HepG2 (cell line): ENCODE data around the gene NDUFB3. TPM values are rescaled to one million over a fixed set of nuclear protein-coding genes. Genes with fewer than 3 reads are reported as not detected.

Experiments used
- ATAC-seq: fragments of 200-7000 bp; cut with Tn5 transposase; 3 replicates; pipeline ENCODE4 v1.9.1; 2020; ENCODE audit warnings: mild to moderate bottlenecking, moderate library complexity
- Bru-seq: library from RNA; stranded (reverse); fragments of 400-500 nt; gene quantifications from one replicate; lab custom pipeline; 2021; lab: Mats Ljungman, UMichigan
- BruChase-seq, 2 experiments: library from RNA; stranded (reverse); fragments of 400-500 nt; gene quantifications; one replicate each; lab custom pipeline; 2021; lab: Mats Ljungman, UMichigan
- BruUV-seq: library from RNA; stranded (reverse); fragments of 400-500 nt; replicated peaks from 2 replicates; lab custom pipeline; 2021; lab: Mats Ljungman, UMichigan
- CTCF ChIA-PET: fragments of 300-600 bp; formaldehyde crosslinking; extraction: SDS; loops from one replicate; lab custom pipeline; 2021; ENCODE audit warnings: low total read pairs, inconsistent platforms, low intra/inter-chr PET ratio; lab: Yijun Ruan, JAX
- POLR2A ChIA-PET: fragments of 350-600 bp; sonication (Branson Sonifier 250); formaldehyde crosslinking; loops from one replicate; lab custom pipeline; 2020; ENCODE audit warnings: antibody characterized with exemption, inconsistent platforms; lab: Yijun Ruan, JAX
- DNase-seq: peaks from one replicate; pipeline ENCODE4 v3.0.0-alpha.2; 2015; ENCODE audit warnings: low spot score
- FAIRE-seq: peaks from 3 replicates; lab custom pipeline; 2011; peaks lifted over from hg19 to GRCh38; lab: Jason Lieb, UNC
- H2AFZ ChIP-seq: one replicate; pipeline ENCODE4 v1.6.1; 2011; ENCODE audit warnings: low read length, inconsistent platforms
- H3K27ac ChIP-seq: fragments of 300-600 bp; 3 replicates; pipeline ENCODE4 v1.8.0; 2011; ENCODE audit warnings: mixed run types, mild to moderate bottlenecking, mixed read lengths, low read length, inconsistent platforms; ENCODE audit not compliant: insufficient read depth; ENCODE audit errors: extremely low read length
- H3K27me3 ChIP-seq, 2 experiments: fragments of 200-600 bp in 1 of 2; 2 replicates in 1 of 2; 3 replicates in 1 of 2; pipeline versions ENCODE4 v1.6.0 to v1.8.0; 2011; ENCODE audit warnings: low read length in 2 of 2, mild to moderate bottlenecking in 2 of 2, moderate library complexity in 2 of 2, inconsistent platforms in 1 of 2; ENCODE audit not compliant: insufficient read depth in 2 of 2, control insufficient read depth in 1 of 2
- H3K36me3 ChIP-seq, 2 experiments: fragments of 200-600 bp in 1 of 2; replicated peaks in 1 of 2; 2 replicates in 1 of 2; 3 replicates in 1 of 2; pipeline versions ENCODE4 v1.5.1 to v1.8.0; 2011; ENCODE audit warnings: low read length in 2 of 2, inconsistent platforms in 1 of 2; ENCODE audit not compliant: insufficient read depth in 2 of 2, control insufficient read depth in 1 of 2
- H3K4me1 ChIP-seq: 2 replicates; pipeline ENCODE4 v1.5.1; 2012; ENCODE audit warnings: low read length, inconsistent platforms; ENCODE audit not compliant: insufficient read depth
- H3K4me2 ChIP-seq: 2 replicates; pipeline ENCODE4 v1.6.0; 2011; ENCODE audit warnings: low read depth, low read length, inconsistent platforms
- H3K4me3 ChIP-seq, 3 experiments: fragments of 200-600 bp in 1 of 3; sonication (generic), shearing (Covaris generic) in 1 of 3; replicated peaks in 1 of 3; 2 replicates each; pipeline ENCODE4 v1.5.1; 2011 to 2016; ENCODE audit warnings: low read length in 3 of 3, inconsistent platforms in 2 of 3, low read depth in 2 of 3, mild to moderate bottlenecking in 2 of 3, control low read depth in 1 of 3, mixed read lengths in 1 of 3; ENCODE audit not compliant: insufficient read depth in 1 of 3
- H3K79me2 ChIP-seq: one replicate; pipeline ENCODE4 v1.6.1; 2011; ENCODE audit warnings: low read length, inconsistent platforms; ENCODE audit not compliant: insufficient read depth
- H3K9ac ChIP-seq: 2 replicates; pipeline ENCODE4 v1.6.0; 2011; ENCODE audit warnings: mild to moderate bottlenecking, low read depth, low read length, inconsistent platforms; ENCODE audit not compliant: insufficient read depth
- H3K9me3 ChIP-seq: 2 replicates; pipeline ENCODE4 v1.5.1; 2012; ENCODE audit warnings: mild to moderate bottlenecking, low read length
- H4K20me1 ChIP-seq: 2 replicates; pipeline ENCODE4 v1.6.0; 2011; ENCODE audit warnings: inconsistent platforms, mild to moderate bottlenecking, low read length, moderate library complexity; ENCODE audit not compliant: insufficient read depth
- CBX1 ChIP-seq: IDR thresholded peaks from one replicate; pipeline ENCODE4 v1.6.1; 2016; ENCODE audit warnings: antibody characterized with exemption, low read depth
- CHD4 ChIP-seq: fragments of 200-600 bp; sonication (generic); IDR thresholded peaks from 2 replicates; pipeline ENCODE4 v1.7.0; 2017; ENCODE audit warnings: mild to moderate bottlenecking, low read length, borderline replicate concordance
- EEA1 ChIP-seq: sonication (generic); formaldehyde crosslinking; IDR thresholded peaks from 2 replicates; pipeline ENCODE4 v1.5.1; 2020; ENCODE audit warnings: mild to moderate bottlenecking, missing genetic modification reagents, borderline replicate concordance
- IRX3 ChIP-seq: sonication (generic); formaldehyde crosslinking; IDR thresholded peaks from 2 replicates; pipeline ENCODE4 v1.8.1; 2023; ENCODE audit warnings: mild to moderate bottlenecking, low read depth, missing genetic modification reagents, borderline replicate concordance
- MYNN ChIP-seq: sonication (generic); formaldehyde crosslinking; IDR thresholded peaks from 2 replicates; pipeline ENCODE4 v1.4.0; 2020; ENCODE audit warnings: mild to moderate bottlenecking, low read depth, missing genetic modification reagents
- ZEB1 ChIP-seq: IDR thresholded peaks from 2 replicates; pipeline ENCODE4 v1.6.1; 2012; ENCODE audit warnings: mild to moderate bottlenecking, low read depth, inconsistent platforms; ENCODE audit not compliant: insufficient replicate concordance
- ZFX ChIP-seq: sonication (generic); formaldehyde crosslinking; IDR thresholded peaks from 2 replicates; pipeline ENCODE4 v1.4.0; 2020; ENCODE audit warnings: mild to moderate bottlenecking, low read depth, missing genetic modification reagents, moderate library complexity
- ZNF207 ChIP-seq: fragments of 450-650 bp; IDR thresholded peaks from 2 replicates; pipeline ENCODE4 v1.6.1; 2016; ENCODE audit warnings: antibody characterized with exemption, borderline replicate concordance
- ZNF33B ChIP-seq: sonication (generic); formaldehyde crosslinking; IDR thresholded peaks from 2 replicates; pipeline ENCODE4 v1.5.1; 2020; ENCODE audit warnings: mild to moderate bottlenecking, missing genetic modification reagents
- ZNF430 ChIP-seq: sonication (generic); formaldehyde crosslinking; IDR thresholded peaks from 2 replicates; pipeline ENCODE4 v1.9.0; 2021; ENCODE audit warnings: mild to moderate bottlenecking, missing genetic modification reagents
- ZNF468 ChIP-seq: sonication (generic); formaldehyde crosslinking; IDR thresholded peaks from 2 replicates; pipeline ENCODE4 v1.8.0; 2022; ENCODE audit warnings: mild to moderate bottlenecking, moderate library complexity, missing genetic modification reagents
- WGBS: methylation state at CpG from one replicate; pipeline ENCODE4 v1.1.6; 2017; ENCODE audit warnings: low lambda C conversion rate; 5-methylcytosine and 5-hydroxymethylcytosine counted together
- in situ Hi-C: cut with HindIII; loops from 2 replicates; pipeline ENCODE4 v1.10.0; 2017; ENCODE audit warnings: low pct_unique_long_range_greater_than_20kb; ENCODE audit not compliant: extremely low pct_ligation_motif_present
- intact Hi-C: fragments of 100-400 bp; cut with micrococcal nuclease; formaldehyde crosslinking; loops from one replicate; pipeline ENCODE4 v1.10.0; 2022; ENCODE audit not compliant: unreplicated experiment
- long read RNA-seq, 2 experiments: library from RNA in 1 of 2; library from polyadenylated mRNA in 1 of 2; stranded (forward) in 1 of 2; unstranded in 1 of 2; transcript quantifications; one replicate each; pipeline ENCODE4 v2.0.0, GENCODE V29; 2019 to 2022
- polyA minus RNA-seq, 3 experiments: library from RNA; depleted of rRNA, polyadenylated mRNA; stranded (reverse); fragments of >200 nt; gene quantifications; 2 replicates each; pipeline ENCODE4 v1.2.3, GENCODE V29; 2011; ENCODE audit warnings: low replicate concordance in 1 of 3
- polyA plus RNA-seq, 8 experiments: library from polyadenylated mRNA; depleted of rRNA in 3 of 8; stranded (reverse) in 7 of 8; unstranded in 1 of 8; fragments of >200 nt; fragmentation: Illumina TruSeq in 4 of 8; extraction: Trizol in 4 of 8; gene quantifications; 2 replicates each; pipeline versions ENCODE4 v1.2.1 to v1.2.3, GENCODE V29; 2011 to 2016; ENCODE audit warnings: low read depth in 4 of 8, missing spikeins in 1 of 8, mixed read lengths in 1 of 8; ENCODE audit not compliant: insufficient read depth in 1 of 8
- total RNA-seq, 5 experiments: library from RNA; depleted of rRNA; stranded (reverse); fragments of >200 nt; fragmentation: Illumina TruSeq; extraction: Trizol; gene quantifications; 2 replicates each; pipeline ENCODE4 v1.2.3, GENCODE V29; 2016; ENCODE audit warnings: low read depth in 1 of 5
- TF ChIP-seq, protein P1 (sequence below): fragments of 450-650 bp; IDR thresholded peaks from 2 replicates; pipeline ENCODE4 v1.6.1; 2017; ENCODE audit warnings: mild to moderate bottlenecking
- TF ChIP-seq, protein P2 (sequence below): IDR thresholded peaks from 2 replicates; pipeline ENCODE4 v1.6.1; 2018; ENCODE audit warnings: missing genetic modification reagents, mild to moderate bottlenecking, missing compliant biosample characterization

NDUFB3 gene
- total RNA-seq (2016; rRNA removed; fragmentation: Illumina TruSeq; extraction: Trizol) (159 and 209 TPM in 2 replicates), polyA plus RNA-seq (2011; rRNA removed) (34.2 and 50.7 TPM in 2 replicates), polyA minus RNA-seq (2011; rRNA and poly(A)+ RNA removed; ENCODE audit: low replicate concordance) (3.1 and 3.5 TPM in 2 replicates), Bru-seq, nascent RNA (percentile 63 among the genes with signal in this experiment), BruChase-seq, experiment 1, labeled RNA remaining after a 6-hour chase (percentile 68 among the genes with signal in this experiment), BruChase-seq, experiment 2, labeled RNA remaining after a 2-hour chase (percentile 54 among the genes with signal in this experiment)
- total RNA-seq (2016; cell fraction: cytosol; rRNA removed; fragmentation: Illumina TruSeq; extraction: Trizol; ENCODE audit: low read depth) = 56.0 and 58.0 TPM in 2 replicates
- total RNA-seq (2016; cell fraction: insoluble cytoplasmic fraction; rRNA removed; fragmentation: Illumina TruSeq; extraction: Trizol) = 164 and 215 TPM in 2 replicates
- 60.5 and 64.6 TPM in 2 replicates for total RNA-seq (2016; cell fraction: membrane; rRNA removed; fragmentation: Illumina TruSeq; extraction: Trizol)
- 55.8 and 67.5 TPM in 2 replicates for total RNA-seq (2016; cell fraction: nucleus; rRNA removed; fragmentation: Illumina TruSeq; extraction: Trizol)
- polyA plus RNA-seq (2011; cell fraction: cytosol; rRNA removed) = 25.8 and 33.0 TPM in 2 replicates
- polyA plus RNA-seq (2011; cell fraction: nucleus; rRNA removed) = 5.1 and 8.3 TPM in 2 replicates
- 55.8 and 87.1 TPM in 2 replicates for polyA plus RNA-seq (2012)
- 51.9 and 59.2 TPM in 2 replicates for polyA plus RNA-seq (2016; cell fraction: cytosol; fragmentation: Illumina TruSeq; extraction: Trizol; ENCODE audit: low read depth)
- 176 and 191 TPM in 2 replicates for polyA plus RNA-seq (2016; cell fraction: insoluble cytoplasmic fraction; fragmentation: Illumina TruSeq; extraction: Trizol; ENCODE audit: low read depth)
- polyA plus RNA-seq (2016; cell fraction: membrane; fragmentation: Illumina TruSeq; extraction: Trizol; ENCODE audit: low read depth) = 52.6 and 60.1 TPM in 2 replicates
- polyA plus RNA-seq (2016; cell fraction: nucleus; fragmentation: Illumina TruSeq; extraction: Trizol; ENCODE audit: insufficient read depth, low read depth) = 76.4 and 93.0 TPM in 2 replicates
- polyA minus RNA-seq (2011; cell fraction: cytosol; rRNA and poly(A)+ RNA removed) = 7.5 and 14.3 TPM in 2 replicates
- 5.8 and 7.6 TPM in 2 replicates for polyA minus RNA-seq (2011; cell fraction: nucleus; rRNA and poly(A)+ RNA removed)
- long read RNA-seq, experiment 1, transcript NDUFB3-201 (3 exons, 755 nt) = major isoform, 82 of 101 reads
- long read RNA-seq, experiment 1, partial matches to known transcripts = 12 of 101 reads
- long read RNA-seq, experiment 1, other reads (novel, unspliced or antisense) = 5 of 101 reads
- long read RNA-seq, experiment 2, transcript NDUFB3-201 (3 exons, 755 nt) = major isoform, 47 of 77 reads
- long read RNA-seq, experiment 2, partial matches to known transcripts = 27 of 77 reads
- long read RNA-seq, experiment 2, other reads (novel, unspliced or antisense) = 2 of 77 reads

DNA sequence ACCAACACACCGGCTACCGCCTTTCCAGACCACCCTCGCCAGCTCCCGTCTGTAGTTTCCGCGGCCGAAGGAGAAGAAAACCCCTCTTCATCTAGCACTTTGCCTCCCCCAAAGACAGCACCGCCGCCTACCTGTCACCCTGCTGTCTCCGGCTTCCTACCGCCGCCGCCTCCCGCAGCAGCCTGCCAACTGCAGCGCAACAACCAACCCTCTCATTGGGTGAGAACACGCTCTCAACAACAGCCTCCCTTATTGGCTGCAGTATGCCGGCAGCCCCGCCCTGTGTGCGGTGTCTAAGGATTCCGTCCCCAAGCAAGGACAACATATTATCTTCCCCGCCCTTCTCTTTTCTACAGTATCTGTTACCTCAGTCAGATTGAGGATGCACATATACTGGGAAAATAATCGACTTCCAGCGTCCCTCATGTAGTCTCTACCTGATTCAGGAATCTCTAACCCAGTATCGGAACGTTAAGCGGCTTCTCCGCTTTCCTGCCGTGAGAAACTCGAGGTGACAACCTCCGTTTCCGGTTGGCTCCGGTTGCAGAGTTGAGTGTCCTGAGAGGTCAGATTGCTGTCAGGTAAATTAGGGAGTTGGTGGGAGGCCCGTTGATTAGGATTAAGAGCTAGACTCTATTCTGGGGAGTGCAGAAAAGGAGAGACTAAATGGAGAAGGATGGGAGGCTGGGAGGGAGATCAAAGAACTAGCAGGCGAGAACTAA is at the start of gene NDUFB3, which contains the start of gene HYCC2:
TSS of gene NDUFB3 (plus strand) at position 523 of the 722 bp plus-strand sequence. CDS start 6,882 bp downstream, outside the sequence.
TSS of gene HYCC2 (minus strand) at position 193 of the 722 bp plus-strand sequence. CDS start 47,662 bp downstream, outside the sequence.
- Histone ChIP-seq H3K9me3 (no peaks in the 10 kb centered on the region), H4K20me1 (no peaks in the 10 kb centered on the region), H3K27me3 (no peaks in the 10 kb centered on the region; a peak in 1 of 5 replicates), H3K79me2 (peaks cover 60% of the 10 kb centered on the region), H3K27ac (peak within 1 kb of the TSS; percentile 88), H3K4me1 (peaks cover 34% of the 10 kb centered on the region), H3K9ac (peak within 1 kb of the TSS; percentile 91), H2AFZ (peak within 1 kb of the TSS; percentile 99), H3K4me3 (peak within 1 kb of the TSS; percentile 77 to 91 (median 91)), H3K4me2 (peak within 1 kb of the TSS; percentile 71), H3K36me3 (peaks cover 0 to 3% of the 10 kb centered on the region in 2 experiments; a peak in 2 of 5 replicates)
- ChIA-PET CTCF (interaction anchor here (0.9 to 1.6 kb wide), 3 partner anchors 47 to 109 kb away, joined by 3 to 7 read pairs (median 4); partner anchors contain the start of gene ORC2), POLR2A (interaction anchor here (0.9 to 2.7 kb wide), 8 partner anchors 45 to 165 kb away, joined by 3 to 42 read pairs (median 5); partner anchors contain the start of genes CASP10, CFLAR and ORC2)
- DNase-seq = peak; percentile 95
- no TSS peak for BruUV-seq
- intact Hi-C loops = loop anchor here (1.0 kb wide), 5 partner anchors 45 to 170 kb away; partner anchors contain the start of gene CFLAR
- WGBS = under 1% methylated on average over 34 of the region's 34 CpGs
- peak; percentile 48 for FAIRE-seq
- in situ Hi-C loops = loop anchor here (5.0 kb wide), 3 partner anchors 46 to 164 kb away; partner anchors contain the start of gene CFLAR
- peak; percentile 98 for ATAC-seq
- TF ChIP-seq ZEB1 (peak; percentile 93), ZFX (peak; percentile 85), ZNF33B (peak; percentile 87; the same call in 1 of the 2 replicates), CHD4 (peak; percentile 93; the same call in 1 of the 2 replicates), MYNN (CRISPR knock-in tag) (peak; percentile 88; the same call in 1 of the 2 replicates), EEA1 (CRISPR knock-in tag) (no peak), IRX3 (CRISPR knock-in tag) (no peak), ZNF207 (no peak), ZNF468 (no peak), CBX1 (peak; percentile 43), ZNF430 (CRISPR knock-in tag) (peak; percentile 93)
- TF ChIP-seq, protein P1, sequence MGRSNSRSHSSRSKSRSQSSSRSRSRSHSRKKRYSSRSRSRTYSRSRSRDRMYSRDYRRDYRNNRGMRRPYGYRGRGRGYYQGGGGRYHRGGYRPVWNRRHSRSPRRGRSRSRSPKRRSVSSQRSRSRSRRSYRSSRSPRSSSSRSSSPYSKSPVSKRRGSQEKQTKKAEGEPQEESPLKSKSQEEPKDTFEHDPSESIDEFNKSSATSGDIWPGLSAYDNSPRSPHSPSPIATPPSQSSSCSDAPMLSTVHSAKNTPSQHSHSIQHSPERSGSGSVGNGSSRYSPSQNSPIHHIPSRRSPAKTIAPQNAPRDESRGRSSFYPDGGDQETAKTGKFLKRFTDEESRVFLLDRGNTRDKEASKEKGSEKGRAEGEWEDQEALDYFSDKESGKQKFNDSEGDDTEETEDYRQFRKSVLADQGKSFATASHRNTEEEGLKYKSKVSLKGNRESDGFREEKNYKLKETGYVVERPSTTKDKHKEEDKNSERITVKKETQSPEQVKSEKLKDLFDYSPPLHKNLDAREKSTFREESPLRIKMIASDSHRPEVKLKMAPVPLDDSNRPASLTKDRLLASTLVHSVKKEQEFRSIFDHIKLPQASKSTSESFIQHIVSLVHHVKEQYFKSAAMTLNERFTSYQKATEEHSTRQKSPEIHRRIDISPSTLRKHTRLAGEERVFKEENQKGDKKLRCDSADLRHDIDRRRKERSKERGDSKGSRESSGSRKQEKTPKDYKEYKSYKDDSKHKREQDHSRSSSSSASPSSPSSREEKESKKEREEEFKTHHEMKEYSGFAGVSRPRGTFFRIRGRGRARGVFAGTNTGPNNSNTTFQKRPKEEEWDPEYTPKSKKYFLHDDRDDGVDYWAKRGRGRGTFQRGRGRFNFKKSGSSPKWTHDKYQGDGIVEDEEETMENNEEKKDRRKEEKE = no peak
- TF ChIP-seq, protein P2, sequence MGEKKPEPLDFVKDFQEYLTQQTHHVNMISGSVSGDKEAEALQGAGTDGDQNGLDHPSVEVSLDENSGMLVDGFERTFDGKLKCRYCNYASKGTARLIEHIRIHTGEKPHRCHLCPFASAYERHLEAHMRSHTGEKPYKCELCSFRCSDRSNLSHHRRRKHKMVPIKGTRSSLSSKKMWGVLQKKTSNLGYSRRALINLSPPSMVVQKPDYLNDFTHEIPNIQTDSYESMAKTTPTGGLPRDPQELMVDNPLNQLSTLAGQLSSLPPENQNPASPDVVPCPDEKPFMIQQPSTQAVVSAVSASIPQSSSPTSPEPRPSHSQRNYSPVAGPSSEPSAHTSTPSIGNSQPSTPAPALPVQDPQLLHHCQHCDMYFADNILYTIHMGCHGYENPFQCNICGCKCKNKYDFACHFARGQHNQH (CRISPR knock-in tag) = peak; percentile 96
